Testis (tissue), 2 donors: ENCODE measurements around the gene AIPL1.

Source experiments
- POLR2A ChIP-seq: fragments of 450-650 bp; IDR thresholded peaks from one replicate; pipeline ENCODE4 v1.6.1; 2017; ENCODE audit warnings: antibody characterized with exemption, mild to moderate bottlenecking, moderate library complexity
- TF ChIP-seq, protein P1 (sequence below), 3 experiments: fragments of 450-650 bp in 2 of 3; fragments of 200-600 bp in 1 of 3; sonication (generic) in 1 of 3; IDR thresholded peaks; one replicate each; pipeline ENCODE4 v1.5.1; 2016 to 2019; ENCODE audit warnings: antibody characterized with exemption in 3 of 3, mild to moderate bottlenecking in 2 of 3, moderate library complexity in 1 of 3

DNA sequence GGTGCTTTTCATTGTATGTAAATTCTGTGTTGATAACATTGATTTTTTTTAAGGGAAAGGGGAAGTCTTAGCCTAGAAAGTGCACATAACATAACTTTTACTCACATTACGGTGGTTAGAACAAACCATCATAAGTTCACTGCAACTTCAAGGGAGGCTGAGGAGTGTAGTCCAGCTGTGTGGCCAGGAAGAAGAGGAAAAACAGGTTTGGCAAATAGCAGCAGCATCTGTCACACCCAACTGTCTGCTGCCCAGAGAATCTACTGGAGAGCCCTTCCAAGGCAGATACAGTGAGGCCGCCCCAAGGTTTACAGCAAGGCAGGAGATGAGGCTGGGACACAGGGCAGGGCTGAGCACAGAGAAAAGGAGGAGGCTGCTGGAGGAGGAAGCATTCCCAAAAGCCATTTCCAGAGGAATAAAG lies 60.6 kb downstream of the AIPL1 start:
- no peak for TF ChIP-seq POLR2A
- TF ChIP-seq, protein P1, sequence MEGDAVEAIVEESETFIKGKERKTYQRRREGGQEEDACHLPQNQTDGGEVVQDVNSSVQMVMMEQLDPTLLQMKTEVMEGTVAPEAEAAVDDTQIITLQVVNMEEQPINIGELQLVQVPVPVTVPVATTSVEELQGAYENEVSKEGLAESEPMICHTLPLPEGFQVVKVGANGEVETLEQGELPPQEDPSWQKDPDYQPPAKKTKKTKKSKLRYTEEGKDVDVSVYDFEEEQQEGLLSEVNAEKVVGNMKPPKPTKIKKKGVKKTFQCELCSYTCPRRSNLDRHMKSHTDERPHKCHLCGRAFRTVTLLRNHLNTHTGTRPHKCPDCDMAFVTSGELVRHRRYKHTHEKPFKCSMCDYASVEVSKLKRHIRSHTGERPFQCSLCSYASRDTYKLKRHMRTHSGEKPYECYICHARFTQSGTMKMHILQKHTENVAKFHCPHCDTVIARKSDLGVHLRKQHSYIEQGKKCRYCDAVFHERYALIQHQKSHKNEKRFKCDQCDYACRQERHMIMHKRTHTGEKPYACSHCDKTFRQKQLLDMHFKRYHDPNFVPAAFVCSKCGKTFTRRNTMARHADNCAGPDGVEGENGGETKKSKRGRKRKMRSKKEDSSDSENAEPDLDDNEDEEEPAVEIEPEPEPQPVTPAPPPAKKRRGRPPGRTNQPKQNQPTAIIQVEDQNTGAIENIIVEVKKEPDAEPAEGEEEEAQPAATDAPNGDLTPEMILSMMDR (IDR thresholded peaks at IDR 0.05), result no peak
